Sigmoid colon (tissue), 3 donors: Measurements from ENCODE around the gene FAM120B.

Experiments
- POLR2A ChIP-seq, 2 donors: fragments of 450-650 bp; IDR thresholded peaks; one replicate each; pipeline ENCODE4 v1.6.1; 2016; ENCODE audit warnings: antibody characterized with exemption in 2 of 2, mild to moderate bottlenecking in 2 of 2, moderate library complexity in 2 of 2
- TF ChIP-seq, protein P1 (sequence below), 4 experiments: fragments of 450-650 bp in 3 of 4; fragments of 200-600 bp in 1 of 4; IDR thresholded peaks; one replicate each; pipeline ENCODE4 v1.5.1; 2016 to 2019; ENCODE audit warnings: antibody characterized with exemption in 4 of 4, mild to moderate bottlenecking in 3 of 4, moderate library complexity in 2 of 4

DNA sequence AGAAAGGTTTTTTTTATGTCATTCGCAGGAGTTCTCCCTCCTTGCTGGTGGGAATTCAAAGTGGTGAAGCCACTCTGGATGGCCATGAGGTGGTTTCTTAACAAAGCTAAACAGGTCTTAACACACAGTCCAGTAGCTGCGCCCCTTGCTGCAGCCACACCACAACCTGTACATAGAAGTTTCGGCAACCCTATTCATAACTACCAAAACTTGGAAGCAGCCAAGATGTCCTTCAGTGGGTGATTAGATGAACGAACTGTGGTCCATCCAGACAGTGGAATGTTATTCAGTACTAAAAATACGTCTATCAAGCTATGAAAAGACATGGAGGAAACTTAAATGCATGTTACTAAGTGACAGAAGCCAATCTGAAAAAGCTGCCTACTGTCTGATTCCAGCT, 78.9 kb downstream of the FAM120B start:
- TF ChIP-seq, protein P1, sequence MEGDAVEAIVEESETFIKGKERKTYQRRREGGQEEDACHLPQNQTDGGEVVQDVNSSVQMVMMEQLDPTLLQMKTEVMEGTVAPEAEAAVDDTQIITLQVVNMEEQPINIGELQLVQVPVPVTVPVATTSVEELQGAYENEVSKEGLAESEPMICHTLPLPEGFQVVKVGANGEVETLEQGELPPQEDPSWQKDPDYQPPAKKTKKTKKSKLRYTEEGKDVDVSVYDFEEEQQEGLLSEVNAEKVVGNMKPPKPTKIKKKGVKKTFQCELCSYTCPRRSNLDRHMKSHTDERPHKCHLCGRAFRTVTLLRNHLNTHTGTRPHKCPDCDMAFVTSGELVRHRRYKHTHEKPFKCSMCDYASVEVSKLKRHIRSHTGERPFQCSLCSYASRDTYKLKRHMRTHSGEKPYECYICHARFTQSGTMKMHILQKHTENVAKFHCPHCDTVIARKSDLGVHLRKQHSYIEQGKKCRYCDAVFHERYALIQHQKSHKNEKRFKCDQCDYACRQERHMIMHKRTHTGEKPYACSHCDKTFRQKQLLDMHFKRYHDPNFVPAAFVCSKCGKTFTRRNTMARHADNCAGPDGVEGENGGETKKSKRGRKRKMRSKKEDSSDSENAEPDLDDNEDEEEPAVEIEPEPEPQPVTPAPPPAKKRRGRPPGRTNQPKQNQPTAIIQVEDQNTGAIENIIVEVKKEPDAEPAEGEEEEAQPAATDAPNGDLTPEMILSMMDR (IDR thresholded peaks at IDR 0.05) = no peak
- TF ChIP-seq POLR2A (IDR thresholded peaks at IDR 0.05) = no peak
